Subcutaneous adipose tissue (tissue), 4 donors: ENCODE measurements around the gene NUP160. TPM values are rescaled to one million over a fixed set of nuclear protein-coding genes. Genes with fewer than 3 reads are reported as not detected.

ENCODE experiments used
- total RNA-seq, 4 donors: library from RNA; depleted of rRNA; stranded (reverse); fragments of >200 nt; gene quantifications; one replicate each; pipeline ENCODE4 v1.1.0, GENCODE V29; 2016
- TF ChIP-seq, protein P1 (sequence below): fragments of 450-650 bp; IDR thresholded peaks from one replicate; pipeline ENCODE4 v1.5.1; 2016; ENCODE audit warnings: low read depth, mild to moderate bottlenecking, control low read depth, antibody characterized with exemption, moderate library complexity

NUP160 gene
- total RNA-seq, 4 donors from 2014 or later, result 27.7 to 33.9 (median 31.0) TPM

DNA sequence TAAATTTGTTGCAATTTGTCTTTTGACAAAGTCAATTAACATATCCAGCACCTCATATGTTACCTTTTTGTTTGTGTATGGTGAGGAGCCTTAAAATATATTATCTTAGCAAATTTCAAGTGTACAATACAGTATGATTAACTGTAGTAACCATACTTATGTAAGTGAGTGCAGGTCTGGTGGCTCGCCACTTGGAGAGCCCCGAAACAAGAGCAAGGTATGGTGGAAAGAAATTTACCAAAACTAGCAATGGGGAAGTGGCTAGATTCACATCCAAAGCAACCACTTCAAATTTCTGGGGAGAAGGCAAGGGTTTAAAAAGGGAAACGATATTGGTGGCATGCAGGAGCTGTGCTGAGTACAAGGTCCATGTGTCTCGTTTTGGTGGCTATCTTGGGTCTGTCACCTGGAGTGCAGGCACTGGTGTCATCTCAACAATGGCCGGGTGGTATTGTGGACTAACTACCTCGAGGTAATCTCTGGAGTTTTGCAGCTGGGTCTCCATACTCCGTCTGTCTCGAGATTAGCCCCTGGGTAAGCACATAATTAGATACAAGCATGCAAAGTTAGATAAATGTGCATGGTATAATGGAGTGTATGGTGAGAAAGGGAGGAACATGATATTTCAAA, 72.8 kb downstream of the NUP160 start:
- TF ChIP-seq, protein P1, sequence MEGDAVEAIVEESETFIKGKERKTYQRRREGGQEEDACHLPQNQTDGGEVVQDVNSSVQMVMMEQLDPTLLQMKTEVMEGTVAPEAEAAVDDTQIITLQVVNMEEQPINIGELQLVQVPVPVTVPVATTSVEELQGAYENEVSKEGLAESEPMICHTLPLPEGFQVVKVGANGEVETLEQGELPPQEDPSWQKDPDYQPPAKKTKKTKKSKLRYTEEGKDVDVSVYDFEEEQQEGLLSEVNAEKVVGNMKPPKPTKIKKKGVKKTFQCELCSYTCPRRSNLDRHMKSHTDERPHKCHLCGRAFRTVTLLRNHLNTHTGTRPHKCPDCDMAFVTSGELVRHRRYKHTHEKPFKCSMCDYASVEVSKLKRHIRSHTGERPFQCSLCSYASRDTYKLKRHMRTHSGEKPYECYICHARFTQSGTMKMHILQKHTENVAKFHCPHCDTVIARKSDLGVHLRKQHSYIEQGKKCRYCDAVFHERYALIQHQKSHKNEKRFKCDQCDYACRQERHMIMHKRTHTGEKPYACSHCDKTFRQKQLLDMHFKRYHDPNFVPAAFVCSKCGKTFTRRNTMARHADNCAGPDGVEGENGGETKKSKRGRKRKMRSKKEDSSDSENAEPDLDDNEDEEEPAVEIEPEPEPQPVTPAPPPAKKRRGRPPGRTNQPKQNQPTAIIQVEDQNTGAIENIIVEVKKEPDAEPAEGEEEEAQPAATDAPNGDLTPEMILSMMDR, result no peak

DNA sequence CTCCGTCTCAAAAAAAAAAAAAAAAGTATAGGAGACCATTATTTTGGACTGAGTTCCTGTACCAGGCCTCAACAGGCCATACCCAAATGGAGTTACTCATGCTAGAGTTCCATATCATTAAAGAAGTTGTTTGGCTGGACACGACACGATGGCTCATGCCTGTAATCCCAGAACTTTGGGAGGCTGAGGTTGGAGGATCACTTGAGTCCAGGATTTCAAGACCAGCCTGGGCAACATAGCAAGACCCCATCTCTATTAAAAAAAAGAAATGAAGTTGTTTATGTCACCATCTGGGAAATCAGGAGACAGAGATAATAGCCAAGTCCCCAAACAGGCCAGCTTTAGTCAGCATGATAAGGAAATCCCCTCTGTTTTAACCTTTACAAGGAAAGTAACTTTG, 74.3 kb downstream of the NUP160 start:
- TF ChIP-seq, protein P1, result no peak

DNA sequence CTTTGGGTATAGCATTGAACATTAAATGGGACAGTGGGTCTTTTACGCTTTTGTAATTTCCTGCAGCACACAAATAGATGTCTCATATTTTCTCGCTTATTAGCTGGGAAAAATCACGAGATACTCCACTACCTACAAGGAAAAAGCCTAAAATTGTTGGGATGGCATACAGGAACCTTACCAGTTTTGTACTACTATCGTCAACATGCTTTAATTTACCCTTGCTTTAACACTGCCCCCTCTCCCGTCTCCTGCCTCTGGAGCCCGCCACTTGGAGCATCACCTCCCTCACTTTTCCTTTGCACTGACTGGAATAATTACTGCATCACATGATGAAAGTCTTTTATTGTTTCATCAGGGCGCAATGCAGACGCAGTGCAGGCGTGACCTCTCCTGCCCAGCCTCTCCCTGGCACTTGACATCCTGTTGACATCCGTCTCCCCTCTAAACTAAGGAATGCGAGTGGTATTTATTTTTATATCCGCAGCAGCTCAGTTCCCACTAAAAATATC, 80.0 kb downstream of the NUP160 start:
- TF ChIP-seq, protein P1, result no peak

DNA sequence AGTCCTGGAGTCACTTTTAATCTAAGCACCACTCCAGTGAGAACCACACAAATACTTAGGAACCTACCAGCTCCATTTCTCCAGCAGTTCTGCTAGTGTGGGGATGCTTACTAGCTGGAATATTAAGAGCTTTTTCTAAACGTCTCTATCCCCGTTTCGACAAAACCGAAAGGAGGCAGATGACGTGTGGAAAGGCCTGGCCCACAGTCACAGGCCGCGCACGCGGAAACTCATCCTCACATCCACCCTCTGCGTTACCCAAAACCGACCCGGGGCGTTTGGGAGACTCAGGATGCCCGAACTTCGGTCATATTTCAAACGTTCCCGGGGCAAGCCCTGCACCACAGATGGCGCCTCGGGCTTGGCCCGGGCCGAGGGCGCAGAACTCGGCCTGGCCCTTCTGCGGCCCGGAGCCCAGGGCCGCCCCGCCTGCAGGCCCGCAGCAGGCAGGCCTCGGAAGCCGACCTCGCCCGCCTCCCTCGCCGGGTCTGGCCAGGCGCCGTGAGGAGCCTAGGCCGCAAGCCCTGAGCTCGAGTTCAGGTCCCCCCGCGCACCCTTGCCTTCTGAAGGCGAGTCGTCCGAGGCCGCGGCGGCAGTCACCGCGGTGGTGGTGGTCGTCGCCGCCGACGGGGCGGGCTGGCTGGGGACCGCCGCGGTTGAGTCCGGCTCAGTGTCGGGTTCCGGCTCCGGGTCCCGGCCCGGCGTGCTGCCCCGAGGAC, 81.5 kb downstream of the NUP160 start:
- TF ChIP-seq, protein P1, result no peak

DNA sequence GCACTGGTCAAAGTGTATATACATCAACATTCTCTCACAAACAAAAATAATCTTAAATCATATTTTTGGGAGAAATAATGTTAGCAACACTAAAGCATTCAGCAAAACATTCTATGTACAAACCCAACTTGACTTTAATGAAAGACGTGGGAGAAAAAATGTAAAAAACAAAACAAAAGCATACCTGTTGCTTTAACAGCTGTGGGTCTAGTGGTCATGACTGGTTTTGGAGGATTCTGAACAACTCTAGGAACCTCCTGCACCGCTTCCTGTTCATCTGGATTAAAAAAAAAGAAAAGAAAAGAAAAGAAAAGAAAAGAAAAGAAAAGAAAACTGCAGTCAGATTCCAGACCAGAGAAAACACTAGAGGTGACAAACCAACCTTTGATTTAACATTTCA, 83.1 kb downstream of the NUP160 start:
- TF ChIP-seq, protein P1, result no peak

DNA sequence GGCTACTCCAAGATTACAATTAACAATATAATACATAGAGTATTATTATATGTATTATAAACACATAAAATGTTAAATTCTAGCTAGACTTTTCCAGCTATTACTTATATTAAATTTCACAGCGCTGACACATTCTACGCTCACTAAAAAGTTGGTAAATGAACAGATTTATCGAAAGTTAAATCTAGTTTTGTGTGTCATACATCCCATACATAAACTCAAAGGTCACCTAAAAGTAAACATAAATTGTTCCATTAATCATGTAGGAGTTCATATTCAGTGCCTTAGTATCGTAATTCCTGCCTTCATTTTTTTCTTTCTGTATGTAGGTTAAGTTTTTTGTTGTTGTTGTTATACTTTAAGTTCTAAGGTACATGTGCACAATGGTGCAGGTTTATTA, 91.9 kb downstream of the NUP160 start:
- TF ChIP-seq, protein P1, result no peak

DNA sequence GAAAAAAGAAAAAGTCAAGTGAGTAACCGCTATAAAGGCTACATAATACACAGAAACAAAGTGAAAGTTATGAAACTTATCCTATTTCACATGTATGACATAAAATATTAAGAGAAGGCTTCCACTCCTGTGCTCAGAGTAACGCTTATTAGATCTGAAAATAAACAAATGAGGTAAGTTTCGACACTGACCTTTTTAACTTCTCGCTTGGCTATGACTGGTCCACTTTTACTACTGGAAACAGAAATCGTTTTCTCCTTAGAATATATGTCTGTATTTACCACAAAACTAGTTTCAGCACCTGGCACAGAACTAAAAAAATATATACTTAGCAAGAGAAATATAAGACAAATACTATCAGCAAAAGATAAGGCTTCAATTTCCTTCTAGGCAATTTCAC, 97.4 kb downstream of the NUP160 start:
- TF ChIP-seq, protein P1, result no peak
